CD8-positive, alpha-beta memory T cell (primary cell): Measurements from ENCODE around the gene DSCAM. TPM values are rescaled to one million over a fixed set of nuclear protein-coding genes. Genes with fewer than 3 reads are reported as not detected.

Experiments used
- CTCF ChIA-PET: fragments of 350-600 bp; sonication (Branson Sonifier 250); formaldehyde crosslinking; loops from one replicate; lab custom pipeline; 2021; ENCODE audit warnings: antibody characterized with exemption; lab: Charles Lee
- POLR2A ChIA-PET: fragments of 350-600 bp; sonication (Branson Sonifier 250); formaldehyde crosslinking; loops from one replicate; lab custom pipeline; 2021; ENCODE audit warnings: antibody characterized with exemption; lab: Charles Lee
- DNase-seq, 5 donors: peaks; one replicate each; pipeline versions ENCODE4 v3.0.0 to v3.0.0-alpha.2; 2020 to 2022; ENCODE audit warnings: mixed read lengths in 1 of 5
- H3K27ac ChIP-seq: one replicate; pipeline ENCODE4 v1.7.0; 2013; ENCODE audit warnings: low read depth, mild to moderate bottlenecking, low read length, moderate library complexity
- H3K27me3 ChIP-seq: 2 replicates; pipeline ENCODE4 v1.7.0; 2013; ENCODE audit warnings: low read length, mild to moderate bottlenecking; ENCODE audit not compliant: insufficient read depth, poor library complexity, severe bottlenecking
- H3K36me3 ChIP-seq: 2 replicates; pipeline ENCODE4 v1.7.0; 2013; ENCODE audit warnings: mild to moderate bottlenecking, low read length, moderate library complexity; ENCODE audit not compliant: insufficient read depth
- H3K4me1 ChIP-seq: 2 replicates; pipeline ENCODE4 v1.7.0; 2013; ENCODE audit warnings: mild to moderate bottlenecking, low read length, moderate library complexity; ENCODE audit not compliant: insufficient read depth
- H3K4me3 ChIP-seq: 2 replicates; pipeline ENCODE4 v1.7.0; 2013; ENCODE audit warnings: mild to moderate bottlenecking, low read length
- H3K9me3 ChIP-seq: 2 replicates; pipeline ENCODE4 v1.7.0; 2013; ENCODE audit warnings: mild to moderate bottlenecking, low read length
- H3K27ac Mint-ChIP-seq, 8 donors: one replicate each; pipeline ENCODE4 v1.8.0; 2020 to 2021; ENCODE audit warnings: mixed read lengths in 8 of 8, mild to moderate bottlenecking in 6 of 8, inconsistent platforms in 3 of 8, moderate library complexity in 3 of 8
- H3K27me3 Mint-ChIP-seq, 2 donors: one replicate each; pipeline ENCODE4 v1.8.0; 2020 to 2021; ENCODE audit warnings: mixed read lengths in 2 of 2, mild to moderate bottlenecking in 1 of 2, moderate library complexity in 1 of 2
- H3K36me3 Mint-ChIP-seq, 3 donors: one replicate each; pipeline ENCODE4 v1.8.0; 2020 to 2021; ENCODE audit warnings: mixed read lengths in 3 of 3, inconsistent platforms in 1 of 3, mild to moderate bottlenecking in 1 of 3
- H3K4me1 Mint-ChIP-seq, 3 donors: one replicate each; pipeline ENCODE4 v1.8.0; 2020 to 2021; ENCODE audit warnings: mixed read lengths in 3 of 3, inconsistent platforms in 1 of 3, mild to moderate bottlenecking in 1 of 3
- H3K4me3 Mint-ChIP-seq, 7 donors: one replicate each; pipeline ENCODE4 v1.8.0; 2020 to 2021; ENCODE audit warnings: mixed read lengths in 7 of 7, mild to moderate bottlenecking in 6 of 7, moderate library complexity in 4 of 7, inconsistent platforms in 2 of 7
- H3K9me3 Mint-ChIP-seq, 5 donors: one replicate each; pipeline ENCODE4 v1.8.0; 2020 to 2022; ENCODE audit warnings: mixed read lengths in 5 of 5, mild to moderate bottlenecking in 3 of 5, moderate library complexity in 2 of 5, inconsistent platforms in 1 of 5
- polyA plus RNA-seq: library from polyadenylated mRNA; unstranded; fragments of 300-500 nt; fragmentation: Illumina TruSeq; gene quantifications from one replicate; pipeline ENCODE4 v1.2.3, GENCODE V29; 2021
- total RNA-seq, 2 experiments: library from RNA; stranded (reverse); gene quantifications; one replicate each; pipeline ENCODE4 v1.2.3, GENCODE V29; 2021

Gene DSCAM
- total and polyA plus RNA-seq, 3 experiments from 2014 or later: not detected

- no peaks in the 10 kb centered on the region for H3K36me3 Mint-ChIP-seq
- CTCF ChIA-PET: no interaction called here
- DNase-seq: no peak
- H3K27ac Mint-ChIP-seq: no peak overlapping the region
- H3K36me3 ChIP-seq: no peaks in the 10 kb centered on the region
- H3K9me3 ChIP-seq: no peaks in the 10 kb centered on the region
- H3K4me3 ChIP-seq: no peak overlapping the region
- H3K27ac ChIP-seq: no peak overlapping the region
- H3K27me3 ChIP-seq: no peaks in the 10 kb centered on the region
- POLR2A ChIA-PET: no interaction called here
- H3K4me1 Mint-ChIP-seq: no peaks in the 10 kb centered on the region
- H3K4me3 Mint-ChIP-seq: no peak overlapping the region
- H3K9me3 Mint-ChIP-seq: peaks cover 0 to 14% (median 2%) of the 10 kb centered on the region in 5 donors
- H3K27me3 Mint-ChIP-seq: peaks cover 0 to 1% of the 10 kb centered on the region in 2 donors
- no peaks in the 10 kb centered on the region for H3K4me1 ChIP-seq
Measured at GRCh38 chr21:40660461-40660860, 186.5 kb downstream of the DSCAM start.

- peaks cover 0 to 1% of the 10 kb centered on the region in 2 donors for H3K27me3 Mint-ChIP-seq
- POLR2A ChIA-PET: no interaction called here
Measured at GRCh38 chr21:40658311-40658710, 188.6 kb downstream of the DSCAM start.

GRCh38 chr21:40652436-40652835 is 194.5 kb downstream of the DSCAM start:
- Histone ChIP-seq H3K27me3 (no peaks in the 10 kb centered on the region), H3K4me3 (no peak overlapping the region), H3K36me3 (no peaks in the 10 kb centered on the region), H3K4me1 (no peaks in the 10 kb centered on the region), H3K9me3 (no peaks in the 10 kb centered on the region), H3K27ac (no peak overlapping the region)
- POLR2A ChIA-PET: no interaction called here
- DNase-seq: no peak
- H3K27ac Mint-ChIP-seq: no peak overlapping the region
- peaks cover 3 to 14% (median 8%) of the 10 kb centered on the region in 5 donors for H3K9me3 Mint-ChIP-seq
- H3K4me3 Mint-ChIP-seq: no peak overlapping the region
- no peaks in the 10 kb centered on the region for H3K4me1 Mint-ChIP-seq
- CTCF ChIA-PET: interaction anchor here (0.7 kb wide), 1 partner anchor 28 kb away, joined by 3 read pairs; no protein-coding TSS in a partner anchor
- H3K36me3 Mint-ChIP-seq: no peaks in the 10 kb centered on the region
- H3K27me3 Mint-ChIP-seq: no peaks in the 10 kb centered on the region

More at GRCh38 chr21:40658311-40658710, 188.6 kb downstream of the DSCAM start:
- Mint-ChIP-seq H3K4me3 (peak overlapping the region in 1 of 7 donors; percentile 15), H3K36me3 (no peaks in the 10 kb centered on the region), H3K27ac (no peak overlapping the region), H3K9me3 (peaks cover 0 to 10% (median 3%) of the 10 kb centered on the region in 5 donors), H3K4me1 (no peaks in the 10 kb centered on the region)
- no peak overlapping the region for H3K27ac ChIP-seq
- no peaks in the 10 kb centered on the region for H3K9me3 ChIP-seq
- no peaks in the 10 kb centered on the region for H3K27me3 ChIP-seq
- no peaks in the 10 kb centered on the region for H3K36me3 ChIP-seq
- no peaks in the 10 kb centered on the region for H3K4me1 ChIP-seq
- DNase-seq: no peak
- H3K4me3 ChIP-seq: no peak overlapping the region
- CTCF ChIA-PET: no interaction called here

- CTCF ChIA-PET: no interaction called here
- Histone ChIP-seq H3K4me3 (no peak overlapping the region), H3K36me3 (no peaks in the 10 kb centered on the region), H3K27me3 (no peaks in the 10 kb centered on the region), H3K27ac (no peak overlapping the region), H3K4me1 (no peaks in the 10 kb centered on the region), H3K9me3 (no peaks in the 10 kb centered on the region)
- no peak overlapping the region for H3K27ac Mint-ChIP-seq
- no peak for DNase-seq
- peaks cover 2 to 13% (median 9%) of the 10 kb centered on the region in 5 donors for H3K9me3 Mint-ChIP-seq
- H3K36me3 Mint-ChIP-seq: no peaks in the 10 kb centered on the region
- H3K27me3 Mint-ChIP-seq: no peaks in the 10 kb centered on the region
- no peaks in the 10 kb centered on the region for H3K4me1 Mint-ChIP-seq
- POLR2A ChIA-PET: no interaction called here
- no peak overlapping the region for H3K4me3 Mint-ChIP-seq
Measured at GRCh38 chr21:40647706-40648105, 199.3 kb downstream of the DSCAM start.

GRCh38 chr21:40646651-40647050 is 200.3 kb downstream of the DSCAM start:
- Mint-ChIP-seq H3K9me3 (peaks cover 0 to 17% (median 7%) of the 10 kb centered on the region in 5 donors), H3K4me3 (no peak overlapping the region), H3K27me3 (peaks cover 0 to 2% of the 10 kb centered on the region in 2 donors), H3K27ac (no peak overlapping the region), H3K4me1 (no peaks in the 10 kb centered on the region), H3K36me3 (no peaks in the 10 kb centered on the region)
- H3K36me3 ChIP-seq: no peaks in the 10 kb centered on the region
- no peaks in the 10 kb centered on the region for H3K9me3 ChIP-seq
- H3K4me1 ChIP-seq: no peaks in the 10 kb centered on the region
- H3K4me3 ChIP-seq: no peak overlapping the region
- ChIA-PET POLR2A (no interaction called here), CTCF (no interaction called here)
- no peak overlapping the region for H3K27ac ChIP-seq
- no peaks in the 10 kb centered on the region for H3K27me3 ChIP-seq
- DNase-seq: no peak

GRCh38 chr21:40641042-40641441 is 205.9 kb downstream of the DSCAM start:
- no peaks in the 10 kb centered on the region for H3K27me3 ChIP-seq
- Mint-ChIP-seq H3K4me1 (no peaks in the 10 kb centered on the region), H3K27ac (no peak overlapping the region), H3K27me3 (peaks cover 0 to 2% of the 10 kb centered on the region in 2 donors), H3K9me3 (peaks cover 2 to 11% (median 3%) of the 10 kb centered on the region in 5 donors), H3K4me3 (no peak overlapping the region), H3K36me3 (no peaks in the 10 kb centered on the region)
- POLR2A ChIA-PET: no interaction called here
- DNase-seq: no peak
- H3K9me3 ChIP-seq: no peaks in the 10 kb centered on the region
- H3K36me3 ChIP-seq: no peaks in the 10 kb centered on the region
- no peaks in the 10 kb centered on the region for H3K4me1 ChIP-seq
- H3K27ac ChIP-seq: no peak overlapping the region
- CTCF ChIA-PET: no interaction called here
- H3K4me3 ChIP-seq: no peak overlapping the region

GRCh38 chr21:40640266-40640789 is 206.6 kb downstream of the DSCAM start:
- no peak overlapping the region for H3K27ac ChIP-seq
- H3K4me3 ChIP-seq: no peak overlapping the region
- H3K9me3 ChIP-seq: no peaks in the 10 kb centered on the region
- no peaks in the 10 kb centered on the region for H3K36me3 ChIP-seq
- H3K27me3 Mint-ChIP-seq: peaks cover 0 to 2% of the 10 kb centered on the region in 2 donors
- ChIA-PET POLR2A (no interaction called here), CTCF (no interaction called here)
- no peaks in the 10 kb centered on the region for H3K4me1 ChIP-seq
- H3K27ac Mint-ChIP-seq: no peak overlapping the region
- no peak for DNase-seq
- peaks cover 2 to 11% (median 3%) of the 10 kb centered on the region in 5 donors for H3K9me3 Mint-ChIP-seq
- no peaks in the 10 kb centered on the region for H3K36me3 Mint-ChIP-seq
- H3K4me1 Mint-ChIP-seq: no peaks in the 10 kb centered on the region
- no peak overlapping the region for H3K4me3 Mint-ChIP-seq
- H3K27me3 ChIP-seq: no peaks in the 10 kb centered on the region

GRCh38 chr21:40639616-40640194 is 207.3 kb downstream of the DSCAM start:
- DNase-seq: no peak
- Mint-ChIP-seq H3K4me3 (no peak overlapping the region), H3K4me1 (no peaks in the 10 kb centered on the region), H3K27me3 (peaks cover 0 to 2% of the 10 kb centered on the region in 2 donors), H3K9me3 (peaks cover 2 to 11% (median 3%) of the 10 kb centered on the region in 5 donors), H3K36me3 (no peaks in the 10 kb centered on the region), H3K27ac (no peak overlapping the region)
- Histone ChIP-seq H3K27me3 (no peaks in the 10 kb centered on the region), H3K4me1 (no peaks in the 10 kb centered on the region), H3K9me3 (no peaks in the 10 kb centered on the region), H3K27ac (no peak overlapping the region), H3K36me3 (no peaks in the 10 kb centered on the region), H3K4me3 (no peak overlapping the region)
- ChIA-PET CTCF (no interaction called here), POLR2A (no interaction called here)
